CD4-positive, alpha-beta T cell treated with Interleukin-4 for 4 hours (primary cell): ENCODE results near the gene LINC01488.

Experiments
- DNase-seq: peaks from one replicate; pipeline ENCODE4 v3.0.0-alpha.2; 2020

The LINC01488 gene

GRCh38 chr11:69446108-69446507 lies 35.4 kb upstream of the LINC01488 start:
- DNase-seq = no peak

- no peak for DNase-seq
Measured at GRCh38 chr11:69447786-69448185, 33.7 kb upstream of the LINC01488 start.

DNA sequence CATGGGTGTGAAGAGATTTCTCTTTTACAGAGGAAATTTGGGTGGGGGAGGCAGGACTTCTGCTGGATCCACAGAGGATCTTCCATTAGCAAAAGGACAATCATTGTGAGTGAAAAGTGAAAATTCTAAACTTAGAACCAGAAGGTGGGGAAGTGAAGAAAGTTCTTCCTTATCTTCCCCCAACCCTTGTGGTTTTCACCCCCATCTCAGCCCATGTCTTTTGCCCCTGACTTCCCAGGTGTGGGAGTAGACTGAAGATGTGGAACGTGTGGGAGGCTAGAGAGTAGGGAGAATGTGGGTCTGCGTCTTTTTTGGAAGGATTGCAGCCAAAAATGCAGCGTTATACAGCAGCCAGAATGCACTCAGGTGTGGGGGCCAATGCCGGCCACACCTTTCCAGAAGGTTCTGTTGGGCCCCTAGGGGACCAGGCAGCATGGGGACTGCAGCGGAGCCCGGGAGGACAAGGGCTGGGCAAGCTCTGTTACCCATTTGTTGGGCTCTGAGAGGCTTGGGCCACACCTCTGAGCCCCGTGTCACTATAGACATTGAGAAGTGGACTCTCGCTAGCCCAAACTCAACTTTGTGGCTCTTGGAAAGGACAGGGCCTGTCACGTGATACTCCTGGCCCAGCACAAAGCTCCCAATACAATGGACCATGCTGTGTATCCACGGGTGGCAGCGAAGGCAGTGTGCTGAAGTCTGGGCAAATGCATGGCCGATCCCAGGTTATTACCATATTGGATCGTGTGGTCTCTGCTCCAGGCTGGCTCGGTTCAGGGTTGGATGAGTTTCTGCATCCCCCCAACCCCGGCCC lies 32.8 kb upstream of the LINC01488 start:
- no peak for DNase-seq

- DNase-seq = no peak
Measured at GRCh38 chr11:69449320-69450063, 32.0 kb upstream of the LINC01488 start.

GRCh38 chr11:69450064-69450856 lies 31.2 kb upstream of the LINC01488 start:
- no peak for DNase-seq

- DNase-seq = no peak
Measured at GRCh38 chr11:69450857-69451220, 30.6 kb upstream of the LINC01488 start.

GRCh38 chr11:69451289-69451688 lies 30.2 kb upstream of the LINC01488 start:
- no peak for DNase-seq

- DNase-seq = no peak
Measured at GRCh38 chr11:69452206-69452987, 29.1 kb upstream of the LINC01488 start.

GRCh38 chr11:69453151-69453550 lies 28.3 kb upstream of the LINC01488 start:
- no peak for DNase-seq

GRCh38 chr11:69454018-69454417 lies 27.4 kb upstream of the LINC01488 start:
- DNase-seq = no peak

GRCh38 chr11:69455969-69456368 lies 25.5 kb upstream of the LINC01488 start:
- DNase-seq = no peak

- no peak for DNase-seq
Measured at GRCh38 chr11:69456712-69457111, 24.8 kb upstream of the LINC01488 start.

- DNase-seq = no peak
Measured at GRCh38 chr11:69459848-69460539, 21.5 kb upstream of the LINC01488 start.

- no peak for DNase-seq
Measured at GRCh38 chr11:69460540-69461257, 20.8 kb upstream of the LINC01488 start.

- no peak for DNase-seq
Measured at GRCh38 chr11:69461272-69461962, 20.0 kb upstream of the LINC01488 start.

DNA sequence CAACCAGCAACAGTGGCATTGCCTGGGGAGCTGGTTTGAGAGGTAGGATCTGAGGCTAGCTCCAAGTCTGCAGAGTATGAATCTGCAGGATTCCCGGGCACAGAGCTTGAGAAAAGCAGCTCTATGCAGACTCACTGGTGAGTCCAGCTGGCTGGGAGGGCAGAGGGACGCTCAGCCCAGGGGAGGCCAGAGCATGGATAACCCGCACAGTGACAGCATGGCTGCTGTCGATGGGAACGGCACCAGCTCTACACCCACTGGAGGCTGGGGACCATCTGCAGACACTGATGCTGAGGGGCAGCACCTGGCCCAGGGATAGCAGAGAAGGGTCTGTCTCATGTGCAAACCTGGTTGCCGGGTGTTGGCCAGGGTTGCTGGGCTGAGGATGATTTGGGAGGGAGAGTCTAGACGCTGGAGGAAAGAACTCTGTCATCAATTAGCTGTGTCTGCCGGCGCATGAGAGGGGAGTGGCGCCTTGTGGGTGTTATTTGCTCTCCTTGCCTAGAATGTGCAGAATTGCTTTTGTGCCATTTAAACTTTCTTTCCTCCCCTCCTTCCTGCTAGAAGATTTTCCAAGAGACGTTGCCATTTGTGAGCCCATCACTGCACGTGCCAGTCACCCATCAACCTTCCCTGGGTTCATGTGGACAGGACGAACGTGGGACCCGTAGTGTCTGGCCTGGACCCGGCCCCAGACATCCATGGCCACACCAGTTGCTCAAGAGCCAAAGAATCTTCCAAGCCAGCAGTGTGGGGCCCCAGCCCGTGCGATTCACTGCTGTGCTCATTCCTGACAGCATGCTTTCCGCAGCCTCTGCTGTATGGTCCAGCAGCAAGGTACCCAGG lies 19.1 kb upstream of the LINC01488 start:
- DNase-seq = no peak

GRCh38 chr11:69463181-69463994 lies 18.1 kb upstream of the LINC01488 start:
- DNase-seq = no peak

DNA sequence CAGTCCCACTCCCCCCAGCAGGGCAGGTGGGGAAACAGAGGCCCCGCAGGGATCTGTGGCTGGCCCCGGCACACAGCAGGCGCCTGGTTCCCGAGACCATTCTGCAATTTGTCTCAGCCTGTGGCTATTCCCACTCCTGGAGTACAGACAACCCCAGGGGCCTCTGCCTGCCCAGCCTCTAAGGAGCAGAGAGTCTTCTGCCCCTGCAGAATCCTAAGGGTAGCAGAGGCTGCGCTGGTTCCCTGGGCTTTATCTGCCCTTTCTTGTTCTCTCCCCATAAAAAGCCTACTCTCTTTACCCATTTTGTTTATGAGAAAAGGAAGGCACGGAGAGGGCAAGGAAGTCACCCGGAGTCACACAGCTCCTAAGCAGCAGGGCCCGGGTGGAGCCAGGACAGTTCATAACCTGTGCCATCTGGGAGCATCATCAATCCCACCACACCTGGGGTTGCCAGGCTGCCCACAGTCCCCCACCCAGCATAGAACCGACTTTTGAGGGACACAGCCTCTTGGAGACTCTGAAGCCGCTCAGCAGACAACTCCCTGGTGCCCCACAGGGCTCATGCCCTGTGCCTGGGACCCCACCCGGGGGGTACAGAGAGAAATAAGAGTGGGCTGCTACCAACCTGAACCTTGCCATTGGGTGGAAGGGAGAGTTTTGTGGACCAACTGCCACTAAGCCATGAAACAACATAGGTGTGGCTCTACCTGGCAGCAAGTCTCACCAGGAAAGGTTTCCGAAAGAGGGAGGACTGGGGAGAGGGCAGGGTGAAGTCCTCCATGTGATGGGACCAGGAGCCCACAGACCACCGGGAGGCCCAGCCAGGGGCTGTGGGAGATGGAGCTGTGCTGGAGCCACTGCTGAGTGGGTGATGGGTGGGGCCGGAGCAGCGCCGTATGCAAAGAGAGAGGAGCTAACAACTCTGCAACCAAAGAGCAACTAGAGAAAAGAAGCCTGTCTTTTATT lies 17.2 kb upstream of the LINC01488 start:
- no peak for DNase-seq
